NCI-H2081 treated with DMSO at 0.1 percent for 48 hours (cell line): Measurements from ENCODE around the gene BIRC7.

Experiments
- DNase-seq: peaks from one replicate; lab custom pipeline; 2025; lab: John Stamatoyannopoulos, UW

Gene BIRC7

DNA sequence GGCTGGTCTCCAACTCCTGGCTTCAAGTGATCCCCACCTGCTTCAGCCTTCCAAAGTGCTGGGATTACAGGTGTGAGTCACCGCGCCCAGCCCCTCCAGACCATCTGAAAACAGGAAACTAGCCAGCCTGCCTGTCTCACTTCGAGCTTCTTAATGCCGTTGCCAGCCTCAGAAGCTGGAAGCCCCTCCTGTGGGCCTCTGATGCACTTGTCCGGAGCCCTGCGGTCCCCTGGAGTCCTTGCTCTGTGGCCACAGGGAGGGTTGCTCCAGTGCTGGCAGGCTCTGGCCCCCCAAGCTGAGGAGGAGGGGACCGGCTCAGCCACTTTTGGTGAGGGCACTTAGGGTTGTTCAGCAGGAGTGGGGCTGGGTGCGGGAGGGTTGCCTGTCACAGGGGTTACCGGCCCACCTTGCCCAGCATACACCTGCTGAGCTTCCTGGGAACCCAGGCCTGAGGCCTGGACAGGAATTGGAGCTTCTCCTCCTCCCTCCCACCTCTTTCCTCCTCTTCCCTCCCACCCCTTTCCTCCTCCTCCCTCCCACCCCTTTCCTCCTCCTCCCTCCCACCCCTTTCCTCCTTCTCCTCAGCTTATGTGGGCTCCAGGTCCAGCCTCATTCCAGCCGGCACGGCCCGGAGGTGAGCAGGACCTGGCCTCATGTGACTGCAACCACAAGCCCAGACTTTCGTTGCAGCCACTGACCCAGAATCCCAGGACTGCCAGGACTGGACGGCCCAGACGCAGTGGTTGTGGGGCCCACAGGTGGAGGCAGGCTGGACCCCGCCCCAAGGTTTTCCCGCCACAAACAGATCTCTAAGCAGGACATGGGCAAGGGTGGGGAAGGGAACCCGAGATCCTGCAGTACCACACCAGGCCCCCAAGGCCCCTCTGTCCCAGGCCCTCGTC lies 9.4 kb upstream of the BIRC7 start:
- DNase-seq, result no peak

DNA sequence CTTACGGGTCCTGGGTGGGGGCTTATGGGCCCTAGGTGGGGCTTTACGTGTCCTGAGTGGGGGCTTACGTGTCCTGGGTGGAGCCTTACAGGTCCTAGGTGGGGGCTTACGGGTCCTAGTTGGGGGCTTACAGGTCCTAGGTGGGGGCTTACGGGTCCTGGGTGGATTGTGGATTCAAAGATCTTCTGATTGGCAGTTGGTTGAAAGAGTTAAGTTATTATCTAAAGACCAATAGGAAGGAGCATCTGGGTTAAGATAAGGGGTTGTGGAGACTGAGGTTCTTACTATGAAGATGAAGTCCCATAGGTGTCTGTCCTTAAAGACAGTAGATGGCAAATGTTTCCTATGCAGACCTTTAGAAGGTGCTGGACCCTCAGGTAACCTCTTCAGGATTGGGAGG lies 8.4 kb upstream of the BIRC7 start:
- no peak for DNase-seq

DNA sequence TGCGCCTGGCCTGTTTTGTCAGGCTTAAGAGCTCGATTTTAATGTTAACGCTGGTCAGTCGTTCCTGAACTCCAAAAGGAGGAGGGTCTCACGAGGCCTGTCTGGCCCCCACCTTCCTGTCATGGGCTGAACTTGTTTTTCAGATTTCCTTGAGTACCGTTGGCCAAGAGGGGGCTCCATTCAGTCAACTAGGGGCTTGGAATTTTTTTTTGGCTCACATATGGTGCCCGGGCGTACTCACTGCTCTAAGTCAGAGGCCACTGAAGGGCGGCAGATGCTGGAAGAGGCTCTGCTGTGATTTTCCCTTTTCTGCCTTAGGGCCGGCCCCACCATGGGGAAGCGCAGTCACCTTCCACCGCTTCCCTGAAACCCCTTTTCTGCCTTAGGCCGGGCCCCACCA lies 6.9 kb upstream of the BIRC7 start:
- no peak for DNase-seq

- DNase-seq, result no peak
Observed at GRCh38 chr20:63230800-63231268, 4.9 kb upstream of the BIRC7 start.

DNA sequence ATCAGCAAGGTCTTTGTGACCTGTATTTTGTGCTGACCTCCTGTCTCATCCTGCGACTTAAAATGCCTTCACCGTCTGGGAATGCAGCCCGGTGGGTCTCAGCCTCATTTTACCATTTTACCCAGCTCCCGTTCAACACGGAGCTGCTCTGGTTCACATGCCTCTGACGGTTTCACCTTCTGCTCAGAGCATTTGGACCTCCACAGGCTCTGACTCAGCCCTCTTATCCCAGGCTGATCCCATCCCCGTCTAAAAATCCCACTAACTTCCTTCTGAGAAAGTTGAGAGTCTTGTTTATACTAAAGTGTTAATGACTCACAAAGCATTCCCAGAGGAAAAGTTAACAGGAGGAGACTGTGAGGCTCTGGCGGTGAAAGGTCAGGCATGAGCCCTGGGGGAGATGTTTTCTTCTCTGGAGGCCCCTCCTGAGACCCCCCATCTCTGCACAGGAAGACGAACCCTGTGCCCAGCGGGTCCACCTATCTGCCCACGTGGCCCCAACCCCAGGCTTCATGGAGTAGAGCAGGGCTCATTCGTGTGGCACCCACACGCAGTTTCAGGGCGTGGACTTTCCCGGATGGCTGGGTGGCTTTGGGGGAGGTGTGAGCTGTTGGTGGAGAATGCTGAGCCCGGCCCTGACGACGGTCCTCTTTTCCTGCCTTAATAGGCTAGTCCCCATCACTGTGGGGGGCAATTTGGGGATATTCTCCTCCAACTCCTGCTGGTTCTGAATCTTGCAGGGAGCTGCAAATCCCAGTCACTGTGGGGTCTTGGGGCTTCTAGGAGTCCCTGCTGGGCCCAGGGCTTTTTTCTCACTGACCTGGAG lies 3.3 kb upstream of the BIRC7 start:
- DNase-seq, result no peak

DNA sequence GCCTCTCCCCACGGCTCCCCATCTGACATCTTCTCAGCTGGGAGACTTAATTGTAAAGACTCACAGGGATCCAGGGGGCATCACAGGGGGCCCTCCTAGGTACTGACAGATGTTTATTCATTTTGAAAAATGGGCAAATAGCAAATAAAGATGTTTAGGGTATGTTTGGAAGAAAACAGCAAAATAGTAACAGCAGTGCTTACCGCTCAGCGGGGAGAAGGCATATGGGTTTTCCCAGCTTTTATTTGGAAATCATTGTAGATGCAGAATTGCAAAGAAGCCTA lies 2.7 kb upstream of the BIRC7 start:
- DNase-seq, result no peak

GRCh38 chr20:63233924-63234323 lies 1.8 kb upstream of the BIRC7 start:
- no peak for DNase-seq

DNA sequence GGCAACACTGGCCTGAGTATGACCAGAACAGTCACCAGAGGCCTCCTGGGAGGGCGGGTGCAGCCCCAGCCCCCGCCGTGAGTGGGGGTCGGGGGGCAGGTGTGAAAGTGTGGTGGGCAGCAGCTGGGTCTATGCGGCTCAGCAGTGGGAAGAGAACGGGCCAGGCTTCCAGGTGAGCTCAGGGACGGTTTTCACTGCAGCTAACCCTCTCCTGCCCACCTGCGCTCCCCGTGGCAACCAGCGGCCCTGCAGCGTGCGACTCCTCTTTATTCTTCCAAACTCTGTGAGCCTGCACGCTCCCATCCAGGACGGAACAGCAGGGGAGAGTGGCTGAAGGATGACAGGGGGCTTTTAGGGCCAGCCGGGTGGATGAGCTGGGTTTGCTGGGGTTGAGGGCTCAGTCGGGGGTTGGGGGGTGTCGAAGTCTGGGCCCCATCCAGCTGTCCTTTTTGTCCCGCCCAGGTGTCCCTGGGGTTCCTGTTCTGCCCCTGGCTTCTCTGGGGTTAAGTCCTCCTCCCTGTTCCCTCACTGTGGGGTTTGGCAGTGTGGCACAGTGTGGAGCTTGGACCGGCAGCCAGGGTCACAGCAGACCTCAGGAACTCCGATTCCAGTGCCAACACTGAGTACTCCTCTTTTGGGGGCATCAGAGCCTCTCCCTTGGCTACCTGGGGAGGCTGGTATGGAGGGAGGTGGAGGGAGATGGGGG lies 859 bp upstream of the BIRC7 start:
- no peak for DNase-seq

- no peak for DNase-seq
Observed at GRCh38 chr20:63236116-63236837, 572 bp downstream of the BIRC7 start.

DNA sequence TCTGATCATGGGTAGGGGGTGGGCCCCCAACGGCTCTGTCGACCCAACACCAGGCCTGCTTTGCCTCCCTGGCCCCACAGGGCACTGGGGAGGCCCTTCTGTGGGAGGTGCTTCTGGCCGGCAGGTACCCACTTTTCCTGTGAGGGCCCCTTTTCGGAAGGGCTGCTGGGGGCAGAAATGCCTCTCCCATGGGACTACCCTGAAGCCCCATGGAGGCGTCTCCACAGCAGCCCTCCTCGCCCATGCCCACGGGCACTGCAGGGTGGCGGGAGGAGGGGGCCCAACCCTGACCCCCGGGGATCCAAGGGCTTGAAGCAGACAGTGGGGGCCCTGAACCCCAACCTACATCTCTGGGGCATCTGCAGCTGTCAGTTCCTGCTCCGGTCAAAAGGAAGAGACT lies 2.3 kb downstream of the BIRC7 start:
- no peak for DNase-seq

- no peak for DNase-seq
Observed at GRCh38 chr20:63238514-63239125, 2.9 kb downstream of the BIRC7 start.

DNA sequence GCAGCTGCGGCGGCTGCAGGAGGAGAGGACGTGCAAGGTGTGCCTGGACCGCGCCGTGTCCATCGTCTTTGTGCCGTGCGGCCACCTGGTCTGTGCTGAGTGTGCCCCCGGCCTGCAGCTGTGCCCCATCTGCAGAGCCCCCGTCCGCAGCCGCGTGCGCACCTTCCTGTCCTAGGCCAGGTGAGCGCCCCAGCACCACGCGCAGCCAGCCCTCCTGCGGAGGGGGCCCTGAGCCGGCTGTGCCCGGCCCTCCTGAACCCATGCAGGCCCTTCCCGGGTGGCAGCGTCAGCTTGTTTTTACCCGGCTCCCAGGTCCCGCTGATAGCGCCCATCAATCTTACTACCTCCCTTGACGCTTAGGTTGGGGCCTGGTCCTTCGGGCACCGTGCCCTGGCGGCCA lies 3.7 kb downstream of the BIRC7 start:
- DNase-seq, result no peak

- no peak for DNase-seq
Observed at GRCh38 chr20:63240004-63240403, 4.3 kb downstream of the BIRC7 start.

- DNase-seq, result no peak
Observed at GRCh38 chr20:63241272-63241671, 5.6 kb downstream of the BIRC7 start.

GRCh38 chr20:63242736-63243135 lies 7.0 kb downstream of the BIRC7 start:
- no peak for DNase-seq

- DNase-seq, result no peak
Observed at GRCh38 chr20:63243604-63244247, 8.0 kb downstream of the BIRC7 start.

DNA sequence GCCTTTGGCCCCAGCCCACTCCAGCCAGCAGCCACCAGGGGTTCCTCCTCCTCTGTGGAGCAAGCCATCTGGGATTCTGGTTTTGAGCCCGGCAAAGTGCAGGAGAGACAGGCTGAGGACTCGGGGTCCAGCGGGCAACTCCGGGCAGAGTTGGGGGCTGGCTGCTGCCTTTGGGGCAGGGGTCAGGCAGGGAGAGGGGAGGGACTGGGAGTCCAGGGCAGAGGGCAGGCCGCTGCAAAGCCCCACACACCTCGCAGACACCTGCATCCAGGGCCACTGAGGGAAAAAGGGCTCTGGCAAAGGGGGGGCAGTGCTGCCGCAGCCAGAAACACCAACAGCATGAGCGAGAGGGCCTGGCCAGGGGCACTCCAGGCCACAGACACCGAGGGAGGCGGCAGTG lies 8.8 kb downstream of the BIRC7 start:
- DNase-seq, result no peak

DNA sequence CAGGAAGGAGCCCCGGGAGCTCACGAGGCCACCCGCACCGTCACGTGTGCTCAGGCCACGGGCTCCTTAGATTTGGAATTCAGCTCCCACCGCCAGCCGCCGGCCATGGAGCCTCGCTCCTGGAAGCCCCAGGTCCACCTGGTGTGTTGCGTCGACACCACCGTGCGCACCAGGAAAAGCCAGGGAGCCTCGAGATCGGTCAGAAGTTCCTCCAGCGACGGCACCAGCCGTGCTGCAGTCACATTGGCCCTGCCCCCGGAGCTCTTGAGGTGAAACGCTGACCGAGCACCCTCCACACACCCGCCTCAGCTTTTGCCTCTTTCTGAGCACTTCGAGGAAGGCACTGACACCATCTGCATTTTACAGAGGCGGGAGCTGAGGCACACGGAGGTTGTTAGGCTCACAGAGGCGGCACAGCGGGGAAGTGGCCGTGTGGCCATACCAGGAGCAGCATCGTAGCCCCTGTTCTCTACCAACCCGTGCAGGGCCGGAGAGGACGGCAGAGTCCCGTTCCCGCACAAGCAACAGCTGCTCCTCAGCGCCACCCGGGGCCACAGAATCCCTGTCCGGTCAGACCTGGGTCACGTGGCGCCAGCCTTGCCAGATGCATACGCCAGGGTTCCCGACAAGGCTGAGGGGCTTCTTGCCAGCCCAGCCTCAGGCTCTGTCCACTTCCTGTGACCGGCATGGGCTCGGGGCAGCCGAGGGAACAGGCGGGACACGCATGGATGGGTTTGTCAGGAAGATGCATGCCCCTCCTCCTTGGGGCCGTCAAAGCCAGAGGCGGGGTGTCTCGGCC lies 11.0 kb downstream of the BIRC7 start:
- DNase-seq, result no peak

GRCh38 chr20:63247671-63248228 lies 12.0 kb downstream of the BIRC7 start:
- DNase-seq, result no peak
